SK-N-SH (cell line): Measurements from ENCODE around the gene GARNL3. TPM values are rescaled to one million over a fixed set of nuclear protein-coding genes. Genes with fewer than 3 reads are reported as not detected.

Experiments used
- CTCF ChIA-PET: fragments of 300-600, 350-600 bp; formaldehyde crosslinking; extraction: SDS; loops from one replicate; lab custom pipeline; 2021; lab: Yijun Ruan, JAX
- POLR2A ChIA-PET: fragments of 350-600 bp; sonication (Branson Sonifier 250); formaldehyde crosslinking; extraction: SDS; loops from one replicate; lab custom pipeline; 2020; ENCODE audit warnings: antibody characterized with exemption, inconsistent platforms; lab: Yijun Ruan, JAX
- DNase-seq: peaks from one replicate; pipeline ENCODE4 v3.0.0; 2012
- H2AFZ ChIP-seq: fragments of 200-600 bp; sonication (generic); 2 replicates; pipeline ENCODE4 v1.8.1; 2016; ENCODE audit warnings: antibody characterized with exemption, mild to moderate bottlenecking, low read depth
- H3F3A ChIP-seq: fragments of 200-600 bp; sonication (generic); replicated peaks from 2 replicates; pipeline ENCODE3; 2016; ENCODE audit warnings: antibody characterized with exemption, mild to moderate bottlenecking; ENCODE audit not compliant: insufficient read depth
- H3K27ac ChIP-seq, 2 experiments: fragments of 200-500 bp in 1 of 2; fragments of 200-600 bp in 1 of 2; sonication (Bioruptor generic) in 1 of 2; sonication (generic), shearing (Covaris generic) in 1 of 2; 2 replicates each; pipeline versions ENCODE4 v1.5.1 to v1.6.1; 2014 to 2016; ENCODE audit warnings: low read depth in 2 of 2, inconsistent platforms in 1 of 2, low read length in 1 of 2, mild to moderate bottlenecking in 1 of 2, mixed read lengths in 1 of 2
- H3K27me3 ChIP-seq: fragments of 200-600 bp; sonication (generic), shearing (Covaris generic); 2 replicates; pipeline ENCODE4 v1.6.1; 2016; ENCODE audit warnings: mixed run types; ENCODE audit not compliant: insufficient read depth
- H3K36me3 ChIP-seq, 2 experiments: fragments of 200-500 bp in 1 of 2; fragments of 200-600 bp in 1 of 2; sonication (Bioruptor generic) in 1 of 2; sonication (generic) in 1 of 2; replicated peaks in 1 of 2; 2 replicates each; pipeline versions ENCODE3 to v1.5.1; 2014 to 2016; ENCODE audit warnings: low read length in 1 of 2, mild to moderate bottlenecking in 1 of 2; ENCODE audit not compliant: insufficient read depth in 2 of 2, control insufficient read depth in 1 of 2
- H3K4me1 ChIP-seq, 2 experiments: fragments of 200-500 bp in 1 of 2; fragments of 200-600 bp in 1 of 2; sonication (Bioruptor generic) in 1 of 2; sonication (generic), shearing (Covaris generic) in 1 of 2; 2 replicates each; pipeline versions ENCODE4 v1.5.1 to v1.6.1; 2014 to 2016; ENCODE audit warnings: low read depth in 1 of 2, low read length in 1 of 2, mixed run types in 1 of 2; ENCODE audit not compliant: insufficient read depth in 2 of 2, control insufficient read depth in 1 of 2
- H3K4me2 ChIP-seq: fragments of 200-600 bp; sonication (generic), shearing (Covaris generic); 2 replicates; pipeline ENCODE4 v1.6.1; 2017; ENCODE audit warnings: mixed run types
- H3K4me3 ChIP-seq, 2 experiments: fragments of 200-500 bp in 1 of 2; fragments of 200-600 bp in 1 of 2; sonication (Bioruptor generic) in 1 of 2; sonication (generic), shearing (Covaris generic) in 1 of 2; 2 replicates each; pipeline versions ENCODE4 v1.5.1 to v1.8.1; 2014 to 2016; ENCODE audit warnings: low read depth in 2 of 2, inconsistent platforms in 1 of 2, low read length in 1 of 2, mild to moderate bottlenecking in 1 of 2, mixed read lengths in 1 of 2, moderate library complexity in 1 of 2
- H3K79me2 ChIP-seq: fragments of 200-600 bp; sonication (generic); 2 replicates; pipeline ENCODE4 v1.8.1; 2017; ENCODE audit warnings: mild to moderate bottlenecking; ENCODE audit not compliant: insufficient read depth
- H3K9ac ChIP-seq: fragments of 200-600 bp; sonication (generic); 2 replicates; pipeline ENCODE4 v1.6.1; 2017; ENCODE audit warnings: mixed run types
- H3K9me2 ChIP-seq: fragments of 200-600 bp; sonication (generic); 2 replicates; pipeline ENCODE4 v1.6.1; 2017; ENCODE audit warnings: mixed run types
- H3K9me3 ChIP-seq: fragments of 200-600 bp; sonication (generic); 2 replicates; pipeline ENCODE4 v1.6.1; 2017; ENCODE audit warnings: mixed run types, mild to moderate bottlenecking, moderate library complexity
- H4K20me1 ChIP-seq: fragments of 200-600 bp; sonication (generic); 2 replicates; pipeline ENCODE4 v1.6.1; 2017; ENCODE audit warnings: mild to moderate bottlenecking, mixed run types; ENCODE audit not compliant: insufficient read depth
- CHD2 ChIP-seq: fragments of 150-350 bp; IDR thresholded peaks from 2 replicates; pipeline ENCODE4 v1.6.1; 2018; ENCODE audit warnings: low read length; ENCODE audit not compliant: partially characterized antibody
- FOSL2 ChIP-seq: IDR thresholded peaks from 2 replicates; pipeline ENCODE4 v1.4.0; 2012; ENCODE audit warnings: low read depth, mild to moderate bottlenecking, moderate library complexity, borderline replicate concordance
- FOXJ3 ChIP-seq: sonication (generic); formaldehyde crosslinking; IDR thresholded peaks from 2 replicates; pipeline ENCODE4 v1.5.1; 2020; ENCODE audit warnings: mild to moderate bottlenecking, missing genetic modification reagents
- JUND ChIP-seq: IDR thresholded peaks from 2 replicates; pipeline ENCODE4 v1.4.0; 2012
- NFIC ChIP-seq: IDR thresholded peaks from 2 replicates; pipeline ENCODE4 v1.4.0; 2012; ENCODE audit warnings: borderline replicate concordance
- RXRA ChIP-seq: IDR thresholded peaks from 2 replicates; pipeline ENCODE4 v1.4.0; 2012; ENCODE audit warnings: low read depth, mild to moderate bottlenecking, borderline replicate concordance
- SMC3 ChIP-seq: IDR thresholded peaks from 2 replicates; pipeline ENCODE4 v1.6.1; 2012; ENCODE audit warnings: low read depth, low read length, improper control_type of control experiment
- TAF1 ChIP-seq: IDR thresholded peaks from 2 replicates; pipeline ENCODE4 v1.6.1; 2012; ENCODE audit warnings: low read depth, mild to moderate bottlenecking, low read length, moderate library complexity, borderline replicate concordance
- TCF12 ChIP-seq: IDR thresholded peaks from 2 replicates; pipeline ENCODE4 v1.4.0; 2012
- USF2 ChIP-seq: fragments of 150-350 bp; IDR thresholded peaks from 2 replicates; pipeline ENCODE4 v1.6.1; 2017; ENCODE audit warnings: antibody characterized with exemption, low read length, low read depth, borderline replicate concordance
- WGBS: methylation state at CpG from one replicate; pipeline ENCODE4 v1.1.6; 2017; ENCODE audit warnings: low lambda C conversion rate; 5-methylcytosine and 5-hydroxymethylcytosine counted together
- polyA plus RNA-seq, 3 experiments: library from polyadenylated mRNA; depleted of rRNA; stranded (reverse); fragments of >200 nt; gene quantifications; 2 replicates each; pipeline ENCODE4 v1.2.3, GENCODE V29; 2012
- TF ChIP-seq, protein P1 (sequence below): IDR thresholded peaks from 2 replicates; pipeline ENCODE4 v1.4.0; 2012; ENCODE audit warnings: low read depth

GARNL3 gene
- polyA plus RNA-seq, 1 of the 3 experiments (the other 2 are of a cell fraction): 9.1 TPM

- Histone ChIP-seq H3F3A (no peaks in the 10 kb centered on the region), H3K4me1 (peaks cover 0 to 5% of the 10 kb centered on the region in 2 experiments; a peak in 2 of 4 replicates), H3K9me3 (no peaks in the 10 kb centered on the region), H3K27ac (no peak overlapping the region), H2AFZ (no peak overlapping the region), H3K36me3 (peaks cover 0 to 8% of the 10 kb centered on the region in 2 experiments), H4K20me1 (no peaks in the 10 kb centered on the region), H3K9me2 (no peaks in the 10 kb centered on the region), H3K79me2 (no peaks in the 10 kb centered on the region), H3K4me3 (no peak overlapping the region), H3K27me3 (no peaks in the 10 kb centered on the region), H3K9ac (no peak overlapping the region), H3K4me2 (no peak overlapping the region)
- TF ChIP-seq TCF12 (no peak), CHD2 (no peak), FOXJ3 (CRISPR knock-in tag) (no peak), RXRA (no peak), TAF1 (no peak)
- TF ChIP-seq, protein P1, sequence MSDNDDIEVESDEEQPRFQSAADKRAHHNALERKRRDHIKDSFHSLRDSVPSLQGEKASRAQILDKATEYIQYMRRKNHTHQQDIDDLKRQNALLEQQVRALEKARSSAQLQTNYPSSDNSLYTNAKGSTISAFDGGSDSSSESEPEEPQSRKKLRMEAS: no peak
- no peak for DNase-seq
- 94% methylated on average over 12 of the region's 12 CpGs for WGBS
- ChIA-PET CTCF (interaction anchor here (0.8 to 1.3 kb wide), 6 partner anchors 11 to 409 kb away, joined by 3 to 6 read pairs (median 3); no protein-coding TSS in a partner anchor), POLR2A (no interaction called here)
These were observed 85.0 kb downstream of the GARNL3 start for GRCh38 chr9:127349483-127350113.

DNA sequence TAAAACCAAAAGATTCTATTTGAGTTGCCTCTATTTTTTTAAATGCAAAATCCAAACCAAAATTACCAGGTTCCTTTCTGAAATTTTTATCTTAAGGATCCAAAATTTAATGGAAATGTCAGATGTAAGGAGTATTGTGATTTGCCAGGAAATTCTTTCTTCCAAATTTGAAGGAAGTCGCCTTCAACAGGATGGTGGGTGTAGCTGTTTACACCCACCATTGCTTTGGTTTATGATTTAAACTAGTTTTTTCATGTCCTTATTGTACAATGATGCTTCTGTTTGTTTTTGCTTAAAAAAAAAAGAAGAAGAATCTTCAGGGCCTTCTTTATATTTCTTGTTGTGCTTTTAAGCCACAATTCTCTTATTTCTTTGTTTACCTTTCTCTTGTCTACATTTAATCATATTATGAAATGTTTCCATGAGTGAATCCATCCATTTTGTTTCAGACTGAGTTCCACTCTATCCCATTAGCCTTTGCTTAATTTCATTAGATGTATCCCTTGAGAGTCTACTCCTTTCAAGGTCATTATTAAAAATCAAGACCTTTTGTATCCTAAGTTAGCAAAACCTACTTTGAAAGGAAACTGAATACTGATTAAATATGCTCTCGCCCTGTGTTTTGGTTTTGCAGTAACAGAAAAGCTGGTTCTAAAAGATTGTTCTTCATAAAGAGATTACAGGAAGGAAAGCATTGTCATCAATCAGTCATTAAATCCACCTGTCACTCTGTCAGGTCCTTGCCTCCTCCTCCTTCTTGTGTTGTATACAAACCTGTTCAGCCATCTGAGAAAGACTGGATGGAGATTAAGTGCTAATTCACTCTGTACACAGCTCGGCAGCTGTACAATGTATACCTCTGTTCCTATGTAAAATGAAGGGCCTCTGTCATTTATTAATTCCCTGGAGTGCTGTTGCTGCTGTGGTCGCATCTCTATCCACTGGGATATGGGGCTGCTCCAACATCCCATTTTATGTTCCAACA, 86.9 kb downstream of the GARNL3 start:
- Histone ChIP-seq H3K36me3 (peaks cover 0 to 4% of the 10 kb centered on the region in 2 experiments), H3K79me2 (no peaks in the 10 kb centered on the region), H3K4me3 (no peak overlapping the region), H3K9ac (no peak overlapping the region), H3K4me1 (peaks cover 0 to 2% of the 10 kb centered on the region in 2 experiments; a peak in 2 of 4 replicates), H3K27ac (no peak overlapping the region), H4K20me1 (no peaks in the 10 kb centered on the region), H3K4me2 (no peak overlapping the region), H3F3A (no peaks in the 10 kb centered on the region), H3K27me3 (no peaks in the 10 kb centered on the region), H3K9me2 (no peaks in the 10 kb centered on the region), H2AFZ (no peak overlapping the region), H3K9me3 (no peaks in the 10 kb centered on the region)
- ChIA-PET CTCF (interaction anchor here (1.2 kb wide), 1 partner anchor 137 kb away, joined by 6 read pairs; no protein-coding TSS in a partner anchor), POLR2A (no interaction called here)
- DNase-seq: no peak
- TF ChIP-seq JUND (no peak), USF2 (no peak), SMC3 (no peak), FOSL2 (no peak), NFIC (no peak)
- 79% methylated on average over 4 of the region's 4 CpGs for WGBS
